ENCODE results near the gene FAM120A.

FAM120A gene

GRCh38 chr9:93577975-93578682 is 126.6 kb downstream of the FAM120A start:
- no peak for DNase-seq (ENCODE audit: low read depth)

- DNase-seq (ENCODE audit: low read depth): no peak
These were observed 127.4 kb downstream of the FAM120A start for GRCh38 chr9:93578844-93579243.

GRCh38 chr9:93579711-93580516 is 128.4 kb downstream of the FAM120A start:
- DNase-seq (ENCODE audit: low read depth): no peak

- no peak for DNase-seq (ENCODE audit: low read depth)
These were observed 129.3 kb downstream of the FAM120A start for GRCh38 chr9:93580654-93581380.

DNA sequence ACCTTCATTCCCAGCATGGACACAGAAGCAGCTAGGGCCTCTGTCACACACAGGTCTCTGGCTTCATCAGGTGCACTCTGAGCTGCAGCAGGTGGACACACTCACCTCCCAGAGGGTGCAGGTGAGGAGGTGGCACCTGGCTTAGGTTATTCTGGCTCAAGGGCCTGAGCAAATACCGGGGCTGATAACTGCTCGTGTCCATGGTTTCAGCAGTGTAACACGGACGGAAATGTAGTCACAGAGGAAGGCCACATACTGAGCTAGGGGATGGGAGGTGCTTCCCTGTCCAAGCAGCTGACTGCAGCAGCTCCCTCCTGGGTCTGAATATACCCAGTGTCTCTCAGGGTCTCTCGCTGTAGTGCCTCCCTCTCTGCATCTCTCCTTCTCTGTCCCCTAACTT is 130.6 kb downstream of the FAM120A start:
- no peak for DNase-seq (ENCODE audit: low read depth)

DNA sequence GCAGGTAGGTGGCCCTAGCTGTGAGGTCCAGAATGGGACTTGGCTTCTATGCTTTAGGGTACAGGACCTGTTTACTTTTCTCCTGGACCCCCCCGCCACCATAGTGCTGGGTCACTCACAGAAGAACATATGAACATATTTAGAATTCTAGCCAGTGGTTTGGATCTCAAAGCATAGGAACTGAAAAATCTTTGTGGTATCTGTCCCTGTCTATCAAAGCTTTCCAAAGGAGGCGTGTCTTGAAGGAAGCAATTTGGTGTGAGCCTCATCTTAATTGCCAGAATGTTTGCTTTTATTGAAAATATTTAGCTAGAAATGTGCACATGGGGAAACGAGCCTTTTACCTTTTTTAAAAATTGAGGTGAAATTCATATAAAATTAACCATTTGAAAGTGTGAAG is 131.1 kb downstream of the FAM120A start:
- no peak for DNase-seq (ENCODE audit: low read depth)

- no peak for DNase-seq (ENCODE audit: low read depth)
These were observed 133.8 kb downstream of the FAM120A start for GRCh38 chr9:93585259-93585658.

DNA sequence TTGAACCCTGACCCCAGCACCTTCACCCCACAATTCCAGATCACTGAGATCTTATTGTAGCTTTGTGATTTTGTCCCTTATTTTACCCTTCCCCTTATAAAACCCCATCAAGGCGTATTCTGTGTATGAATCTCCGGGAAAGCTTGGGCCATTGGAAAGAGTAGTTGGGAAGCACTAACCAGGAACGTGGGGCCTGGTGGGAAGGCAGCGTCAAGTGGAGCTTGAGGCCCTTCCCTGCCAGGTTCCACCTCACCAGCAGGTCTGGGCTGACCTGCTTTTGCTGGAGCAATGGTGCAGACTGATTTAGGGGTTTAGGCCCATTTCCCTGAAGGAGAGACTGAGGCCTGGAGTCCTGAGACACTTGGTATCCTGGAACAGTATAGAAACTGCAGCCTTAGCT is 134.2 kb downstream of the FAM120A start:
- no peak for DNase-seq (ENCODE audit: low read depth)

DNA sequence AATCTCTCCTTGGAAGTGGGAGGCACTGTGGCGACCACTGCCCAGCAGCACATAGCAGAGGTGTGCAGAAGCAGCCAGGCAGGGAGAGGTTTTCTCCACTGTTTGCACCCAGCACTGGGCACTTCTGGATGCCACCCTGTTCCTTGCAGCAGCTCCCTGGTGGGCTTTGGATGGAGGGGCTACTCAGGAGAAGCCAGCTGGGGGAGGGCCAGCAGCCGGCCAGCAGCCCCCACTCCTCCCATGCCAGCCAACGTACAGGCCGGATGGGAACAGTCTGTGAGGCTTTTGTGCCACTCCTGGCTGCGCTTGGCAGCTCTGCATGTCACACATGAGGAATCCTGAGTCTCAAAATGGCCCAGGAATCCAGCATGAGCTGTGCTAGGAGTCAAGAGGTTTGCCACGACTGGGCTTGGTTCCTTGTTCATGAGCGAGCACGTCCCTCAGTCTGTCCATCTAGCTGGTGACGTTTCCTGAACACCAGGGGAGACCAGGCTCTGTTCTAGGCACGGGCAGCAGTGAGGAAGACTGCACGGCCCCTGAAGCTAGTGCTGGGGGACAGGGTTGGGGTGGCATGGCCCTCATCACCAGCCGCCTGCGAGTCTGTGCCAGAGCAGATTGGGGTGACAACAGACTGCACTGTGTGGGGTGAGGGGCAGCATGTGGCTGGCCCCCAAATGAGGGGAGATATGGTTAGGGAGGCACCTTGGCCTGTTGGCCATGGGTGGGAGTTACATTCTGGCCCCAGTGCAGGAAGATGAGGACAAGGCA is 135.0 kb downstream of the FAM120A start:
- DNase-seq (ENCODE audit: low read depth): no peak

GRCh38 chr9:93587284-93587650 is 135.8 kb downstream of the FAM120A start:
- DNase-seq (ENCODE audit: low read depth): no peak

- no peak for DNase-seq (ENCODE audit: low read depth)
These were observed 136.3 kb downstream of the FAM120A start for GRCh38 chr9:93587651-93588347.

- DNase-seq (ENCODE audit: low read depth): no peak
These were observed 137.4 kb downstream of the FAM120A start for GRCh38 chr9:93588641-93589609.

GRCh38 chr9:93589688-93590087 is 138.2 kb downstream of the FAM120A start:
- DNase-seq (ENCODE audit: low read depth): no peak

DNA sequence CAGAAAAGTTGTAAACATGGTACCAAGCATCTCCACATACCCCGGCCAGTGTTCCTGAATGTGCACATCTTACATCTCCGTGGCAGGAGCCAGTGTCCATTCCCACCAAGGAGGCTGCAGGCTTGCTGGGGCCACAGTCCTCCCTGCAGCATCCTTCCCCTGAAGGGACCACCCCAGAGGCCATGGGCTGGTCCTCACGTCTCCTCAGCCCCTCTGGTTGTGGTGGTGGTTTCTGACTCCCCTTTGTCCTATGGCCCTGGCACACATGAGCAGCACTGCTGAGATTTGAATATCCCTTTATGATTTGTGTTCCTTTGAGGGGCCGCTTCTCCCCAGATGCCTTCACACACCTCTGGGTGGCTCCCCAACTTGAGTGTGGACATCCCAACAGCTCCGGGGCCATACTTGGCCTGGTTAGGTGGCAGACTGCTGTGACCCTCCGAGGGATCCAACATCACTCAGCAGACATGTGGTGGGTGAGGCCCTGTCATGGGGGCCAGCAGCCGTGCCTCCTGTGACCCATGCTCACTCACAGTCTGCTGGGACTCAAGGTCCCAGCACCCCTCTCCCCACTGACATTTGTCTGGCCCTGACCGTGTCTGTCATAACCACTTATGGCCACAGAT is 139.2 kb downstream of the FAM120A start:
- no peak for DNase-seq (ENCODE audit: low read depth)

DNA sequence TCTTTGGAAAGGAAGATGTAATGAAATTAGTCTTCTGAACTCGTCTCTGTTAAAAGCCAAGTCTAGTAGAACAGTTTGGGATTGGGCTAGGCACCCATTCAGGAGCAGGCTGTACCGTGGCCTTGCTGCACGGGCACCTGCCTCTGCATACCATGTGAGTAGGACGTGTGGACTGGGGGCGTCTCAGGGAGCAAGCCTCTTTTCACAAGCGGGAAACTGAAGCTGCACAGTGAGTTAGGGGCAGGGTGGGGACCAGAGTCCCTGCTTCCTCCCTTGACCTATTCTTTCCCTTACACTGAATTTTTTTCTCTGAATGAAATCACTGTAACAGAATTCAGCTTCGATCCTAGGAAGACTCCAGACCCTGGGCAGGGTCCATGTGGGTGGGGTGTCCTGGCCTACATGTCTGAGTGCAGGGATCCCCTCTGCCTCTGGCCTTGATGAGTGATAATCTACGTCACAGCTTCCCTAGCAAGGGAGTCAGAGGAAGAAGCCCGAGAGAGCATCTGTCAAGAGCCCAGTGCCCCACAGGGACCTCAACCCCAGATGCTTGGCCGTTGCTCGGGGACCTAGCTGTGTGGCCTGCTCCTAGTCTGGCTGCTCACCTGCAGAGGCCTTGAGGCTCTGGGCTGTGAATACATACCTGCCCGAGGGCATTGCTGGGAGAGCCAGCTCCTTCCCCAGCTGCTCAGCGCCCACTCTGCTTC is 140.0 kb downstream of the FAM120A start:
- DNase-seq (ENCODE audit: low read depth): no peak

DNA sequence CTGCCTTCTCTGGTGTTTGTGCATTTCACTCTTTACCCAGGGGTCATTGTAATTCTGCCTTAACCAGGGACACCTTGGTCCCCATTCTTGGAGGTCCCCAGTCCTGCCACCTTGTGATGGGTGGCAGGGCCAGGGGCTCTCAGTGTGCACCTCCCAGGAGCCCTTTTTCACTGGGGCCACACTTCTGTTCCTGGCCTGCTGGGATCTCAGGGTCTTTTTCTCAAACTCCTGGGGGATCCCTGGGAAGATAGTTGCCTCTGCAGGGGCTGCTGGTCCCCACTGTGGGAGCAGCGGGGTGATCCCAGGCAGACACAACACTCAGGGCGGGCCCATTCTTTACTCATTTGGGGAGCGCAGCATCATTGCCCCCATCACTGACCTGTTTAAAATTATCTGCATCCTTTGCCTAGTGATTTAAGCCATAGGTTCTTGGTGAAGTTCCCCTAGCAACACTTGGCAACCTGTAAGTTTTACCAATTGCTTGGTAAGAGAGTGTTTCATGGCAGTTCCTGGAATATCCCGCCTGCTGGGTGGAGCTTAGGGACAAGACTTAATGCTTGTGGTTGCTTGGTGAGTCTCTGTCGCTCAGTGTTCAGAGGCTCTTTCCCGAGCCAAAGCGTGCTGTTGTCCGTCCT is 140.6 kb downstream of the FAM120A start:
- no peak for DNase-seq (ENCODE audit: low read depth)

DNA sequence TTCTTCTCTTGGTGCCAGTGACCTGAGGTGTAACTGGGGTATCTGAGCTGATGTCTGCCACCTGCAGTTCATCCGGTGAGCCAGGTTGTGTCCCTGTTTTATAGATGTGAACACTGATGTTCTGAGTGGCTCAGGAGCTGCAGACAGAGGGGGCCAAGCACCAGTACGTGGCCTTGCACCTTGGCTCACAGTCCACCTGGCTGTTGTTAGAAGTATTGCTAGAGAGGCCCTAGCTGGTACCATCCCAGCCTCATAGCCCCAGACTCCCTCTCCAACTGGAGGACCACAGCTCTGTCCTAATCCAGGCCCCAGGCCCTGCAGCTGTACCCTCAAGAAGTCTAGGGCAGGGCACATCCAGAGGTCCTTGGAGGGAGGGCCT is 141.1 kb downstream of the FAM120A start:
- no peak for DNase-seq (ENCODE audit: low read depth)

DNA sequence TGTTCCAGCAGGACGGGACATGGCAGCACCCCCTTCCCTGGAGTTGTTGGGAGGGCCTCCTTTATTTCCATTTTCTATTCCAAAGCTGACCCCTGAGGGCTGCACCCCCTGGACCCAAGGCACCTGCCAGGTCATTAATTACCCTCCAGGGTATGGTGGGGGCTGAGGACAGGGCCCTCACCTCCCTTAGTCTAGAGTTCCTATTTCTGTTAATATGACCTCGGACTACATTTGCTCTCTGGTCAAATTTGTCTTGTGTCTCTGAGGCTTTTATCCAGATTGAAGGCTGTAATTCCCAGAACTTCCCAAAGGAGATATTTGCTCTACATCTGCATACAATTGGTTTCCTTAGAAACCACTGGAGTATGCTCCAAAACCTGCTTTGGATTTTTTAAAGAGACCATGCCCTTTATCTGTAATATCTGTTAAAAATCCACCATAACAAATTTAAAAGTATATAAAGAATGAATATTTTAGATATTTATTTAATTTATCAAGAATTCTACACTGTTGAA is 141.7 kb downstream of the FAM120A start:
- DNase-seq (ENCODE audit: low read depth): no peak
